ENCODE measurements around the gene HES3.

HES3 gene

GRCh38 chr1:6270401-6270800 is 26.4 kb downstream of the HES3 start:
- DNase-seq: no peak
- TF ChIP-seq GATA1 (IDR thresholded peaks at IDR 0.05; ENCODE audit: low read depth, low read length) (no peak), POLR2A (IDR thresholded peaks at IDR 0.05; ENCODE audit: low read length) (no peak)

- DNase-seq: no peak
- TF ChIP-seq GATA1 (IDR thresholded peaks at IDR 0.05; ENCODE audit: low read depth, low read length) (no peak), POLR2A (IDR thresholded peaks at IDR 0.05; ENCODE audit: low read length) (no peak)
Observed at GRCh38 chr1:6271006-6271405, 27.0 kb downstream of the HES3 start.

GRCh38 chr1:6271554-6271953 is 27.6 kb downstream of the HES3 start:
- no peak for TF ChIP-seq POLR2A (IDR thresholded peaks at IDR 0.05; ENCODE audit: low read length)
- TF ChIP-seq GATA1 (IDR thresholded peaks at IDR 0.05; ENCODE audit: low read depth, low read length): no peak
- no peak for DNase-seq

- TF ChIP-seq GATA1 (IDR thresholded peaks at IDR 0.05; ENCODE audit: low read depth, low read length): no peak
- TF ChIP-seq POLR2A (IDR thresholded peaks at IDR 0.05; ENCODE audit: low read length): no peak
- no peak for DNase-seq
Observed at GRCh38 chr1:6272452-6272851, 28.5 kb downstream of the HES3 start.

GRCh38 chr1:6272868-6273267 is 28.9 kb downstream of the HES3 start:
- TF ChIP-seq POLR2A (IDR thresholded peaks at IDR 0.05; ENCODE audit: low read length) (no peak), GATA1 (IDR thresholded peaks at IDR 0.05; ENCODE audit: low read depth, low read length) (no peak)
- no peak for DNase-seq

- DNase-seq: no peak
- TF ChIP-seq GATA1 (IDR thresholded peaks at IDR 0.05; ENCODE audit: low read depth, low read length) (no peak), POLR2A (IDR thresholded peaks at IDR 0.05; ENCODE audit: low read length) (no peak)
Observed at GRCh38 chr1:6273380-6273891, 29.5 kb downstream of the HES3 start.

- no peak for DNase-seq
- no peak for TF ChIP-seq POLR2A (IDR thresholded peaks at IDR 0.05; ENCODE audit: low read length)
- no peak for TF ChIP-seq GATA1 (IDR thresholded peaks at IDR 0.05; ENCODE audit: low read depth, low read length)
Observed at GRCh38 chr1:6274102-6274501, 30.1 kb downstream of the HES3 start.

- TF ChIP-seq POLR2A (IDR thresholded peaks at IDR 0.05; ENCODE audit: low read length) (no peak), GATA1 (IDR thresholded peaks at IDR 0.05; ENCODE audit: low read depth, low read length) (no peak)
Observed at GRCh38 chr1:6274622-6275139, 30.7 kb downstream of the HES3 start.

GRCh38 chr1:6275826-6276782 is 32.1 kb downstream of the HES3 start:
- TF ChIP-seq GATA1 (IDR thresholded peaks at IDR 0.05; ENCODE audit: low read depth, low read length) (no peak), POLR2A (IDR thresholded peaks at IDR 0.05; ENCODE audit: low read length) (no peak)
- no peak for DNase-seq

More at GRCh38 chr1:6274622-6275139, 30.7 kb downstream of the HES3 start:
- no peak for DNase-seq

GRCh38 chr1:6276811-6277555 is 33.0 kb downstream of the HES3 start:
- DNase-seq: no peak
- no peak for TF ChIP-seq POLR2A (IDR thresholded peaks at IDR 0.05; ENCODE audit: low read length)

- TF ChIP-seq GATA1 (IDR thresholded peaks at IDR 0.05; ENCODE audit: low read depth, low read length) (no peak), POLR2A (IDR thresholded peaks at IDR 0.05; ENCODE audit: low read length) (no peak)
- DNase-seq: no peak
Observed at GRCh38 chr1:6278263-6278662, 34.3 kb downstream of the HES3 start.

GRCh38 chr1:6279066-6279465 is 35.1 kb downstream of the HES3 start:
- no peak for DNase-seq
- no peak for TF ChIP-seq POLR2A (IDR thresholded peaks at IDR 0.05; ENCODE audit: low read length)
- TF ChIP-seq GATA1 (IDR thresholded peaks at IDR 0.05; ENCODE audit: low read depth, low read length): no peak

- DNase-seq: no peak
- TF ChIP-seq GATA1 (IDR thresholded peaks at IDR 0.05; ENCODE audit: low read depth, low read length) (no peak), POLR2A (IDR thresholded peaks at IDR 0.05; ENCODE audit: low read length) (no peak)
Observed at GRCh38 chr1:6279613-6280383, 35.8 kb downstream of the HES3 start.
